Skeletal muscle tissue (tissue), 4 donors: Measurements from ENCODE around the gene ZNF782. TPM values are rescaled to one million over a fixed set of nuclear protein-coding genes. Genes with fewer than 3 reads are reported as not detected.
"Not testable (repeated sequence)": the region's sequence is repeated elsewhere in the genome, so short reads cannot be mapped to it uniquely, and the experiment has no call there.

ENCODE experiments used
- H3K27ac ChIP-seq: one replicate; pipeline ENCODE4 v1.7.0; 2013; ENCODE audit warnings: mild to moderate bottlenecking, low read depth, low read length, inconsistent platforms
- H3K27me3 ChIP-seq, 3 donors: one replicate each; pipeline ENCODE4 v1.7.0; 2013; ENCODE audit warnings: low read length in 3 of 3; ENCODE audit not compliant: control insufficient read depth in 3 of 3, insufficient read depth in 3 of 3
- H3K36me3 ChIP-seq, 3 donors: one replicate each; pipeline ENCODE4 v1.7.0; 2013; ENCODE audit warnings: low read length in 3 of 3; ENCODE audit not compliant: control insufficient read depth in 3 of 3, insufficient read depth in 3 of 3
- H3K4me1 ChIP-seq, 3 donors: one replicate each; pipeline ENCODE4 v1.7.0; 2013; ENCODE audit warnings: low read length in 3 of 3, mild to moderate bottlenecking in 3 of 3; ENCODE audit not compliant: control insufficient read depth in 3 of 3, insufficient read depth in 3 of 3
- H3K4me3 ChIP-seq, 3 donors: one replicate each; pipeline ENCODE4 v1.7.0; 2013; ENCODE audit warnings: low read length in 3 of 3
- H3K9ac ChIP-seq, 3 donors: one replicate each; pipeline ENCODE4 v1.7.0; 2013; ENCODE audit warnings: low read length in 3 of 3, mild to moderate bottlenecking in 3 of 3, moderate library complexity in 2 of 3, low read depth in 1 of 3
- H3K9me3 ChIP-seq, 3 donors: one replicate each; pipeline ENCODE4 v1.7.0; 2013; ENCODE audit warnings: low read length in 3 of 3; ENCODE audit not compliant: control insufficient read depth in 3 of 3
- total RNA-seq: library from RNA; depleted of rRNA; stranded (reverse); fragments of >200 nt; gene quantifications from one replicate; pipeline ENCODE4 v1.2.3, GENCODE V29; 2014
- donor health status: Osteomylitis.

The ZNF782 gene
- total RNA-seq, 1 donor from 2014 or later, result 5.2 TPM

DNA sequence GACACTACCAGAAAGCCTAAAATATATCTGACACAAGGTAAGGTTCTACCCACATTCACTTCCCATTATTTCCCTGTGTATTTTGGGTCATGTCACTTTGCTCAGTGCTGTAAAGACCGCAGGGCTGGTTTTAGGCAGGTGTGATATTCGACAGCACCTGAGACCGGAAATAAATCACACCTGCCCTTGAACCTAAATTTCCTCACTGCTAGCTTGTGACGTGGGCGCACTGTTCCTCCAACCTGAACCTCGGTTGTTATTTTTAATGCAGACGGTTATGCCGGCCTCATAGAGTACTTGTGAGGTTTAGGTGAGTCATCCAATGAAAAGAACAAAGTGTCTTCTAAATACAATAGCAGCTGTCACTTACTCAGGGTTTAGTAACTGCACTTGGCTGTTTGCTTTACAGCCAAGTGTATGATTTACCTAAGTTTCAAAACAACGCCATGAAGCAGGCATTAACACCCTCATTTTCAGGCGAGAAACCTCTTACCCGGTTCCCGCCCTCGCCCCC lies 20.7 kb upstream of the ZNF782 start:
- no peaks in the 10 kb centered on the region for H3K9me3 ChIP-seq
- H3K27ac ChIP-seq, result peak overlapping the region; percentile 80
- peaks cover 2 to 15% (median 9%) of the 10 kb centered on the region in 3 donors for H3K4me1 ChIP-seq
- H3K27me3 ChIP-seq, result peaks cover 11 to 19% (median 16%) of the 10 kb centered on the region in 3 donors
- peak overlapping the region; percentile 78 to 88 (median 79) for H3K4me3 ChIP-seq
- peak overlapping the region; percentile 60 to 86 (median 78) for H3K9ac ChIP-seq
- H3K36me3 ChIP-seq, result no peaks in the 10 kb centered on the region

DNA sequence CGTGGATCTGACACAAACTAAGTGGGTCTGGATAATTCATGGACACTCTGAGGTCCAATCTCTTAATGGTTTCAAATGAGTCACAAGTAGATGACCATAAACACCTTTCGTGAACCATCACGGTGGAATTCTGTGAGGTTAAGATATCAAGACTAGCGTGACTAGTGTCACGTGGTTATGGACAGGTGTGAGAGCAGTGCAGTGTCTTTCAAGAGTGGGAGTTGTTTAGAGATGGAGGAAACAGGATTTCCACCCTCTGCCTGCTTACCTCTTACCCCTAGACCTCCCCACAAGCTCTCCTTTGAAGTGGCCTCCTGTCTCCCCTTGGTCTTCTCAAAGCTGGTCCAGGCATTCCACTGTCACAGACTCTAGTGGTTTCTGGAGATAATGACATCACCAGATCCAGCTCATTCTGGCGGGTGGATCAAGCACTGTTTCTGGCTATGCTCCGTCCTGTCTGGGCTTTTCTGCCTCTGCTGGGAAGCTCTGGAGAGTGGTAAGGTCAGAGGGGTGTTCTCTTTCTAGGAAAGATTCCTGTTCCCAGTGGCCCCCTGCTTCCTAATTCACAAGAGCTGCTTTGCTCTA lies 20.0 kb upstream of the ZNF782 start:
- Histone ChIP-seq H3K27me3 (peaks cover 11 to 19% (median 16%) of the 10 kb centered on the region in 3 donors), H3K4me1 (peaks cover 2 to 15% (median 9%) of the 10 kb centered on the region in 3 donors), H3K4me3 (no peak overlapping the region), H3K9me3 (no peaks in the 10 kb centered on the region), H3K36me3 (no peaks in the 10 kb centered on the region), H3K9ac (no peak overlapping the region), H3K27ac (peak overlapping the region; percentile 80)

DNA sequence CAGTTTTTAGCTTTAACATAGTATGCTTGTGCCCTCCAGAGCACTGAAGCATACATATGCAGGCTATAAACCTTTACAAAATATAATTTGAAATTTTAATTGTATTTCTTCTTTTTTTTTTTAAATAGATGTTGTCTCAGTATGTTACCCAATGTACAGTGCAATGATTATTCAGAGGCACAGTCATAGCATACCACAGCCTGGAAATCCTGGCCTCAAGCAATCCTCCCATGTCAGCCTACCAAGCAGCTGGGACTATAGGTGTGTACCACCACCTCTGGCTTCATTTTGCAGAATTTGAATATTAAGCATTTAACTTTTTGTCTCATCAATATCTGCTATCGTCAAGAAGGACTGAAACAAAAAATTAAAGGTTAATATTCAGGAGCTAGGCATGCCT lies 16.9 kb upstream of the ZNF782 start:
- Histone ChIP-seq H3K9me3 (no peaks in the 10 kb centered on the region), H3K4me1 (peaks cover 2 to 12% (median 9%) of the 10 kb centered on the region in 3 donors), H3K36me3 (no peaks in the 10 kb centered on the region), H3K27me3 (peaks cover 0 to 8% (median 6%) of the 10 kb centered on the region in 3 donors), H3K27ac (no peak overlapping the region), H3K9ac (no peak overlapping the region), H3K4me3 (no peak overlapping the region)

DNA sequence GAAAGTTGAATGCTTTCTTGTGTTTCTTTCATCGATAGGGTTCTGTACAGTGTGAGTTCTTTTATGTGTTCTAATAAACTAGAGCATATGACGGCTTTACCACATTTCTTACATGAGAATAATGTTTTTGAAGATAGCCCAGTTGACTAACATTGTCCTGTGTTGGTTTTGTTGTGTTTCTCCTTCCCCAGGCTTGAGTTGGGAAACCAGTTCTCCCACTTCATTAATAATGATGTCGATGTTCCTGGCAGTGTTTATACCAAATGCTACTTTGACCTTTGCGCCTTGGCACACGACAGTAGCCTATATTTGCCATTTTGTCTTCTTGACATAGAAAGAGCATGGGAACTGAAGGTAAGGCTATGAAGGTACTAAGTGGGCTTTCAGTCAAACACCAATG lies 14.4 kb upstream of the ZNF782 start:
- Histone ChIP-seq H3K4me3 (no peak overlapping the region), H3K4me1 (no peaks in the 10 kb centered on the region), H3K36me3 (no peaks in the 10 kb centered on the region), H3K27me3 (no peaks in the 10 kb centered on the region), H3K9me3 (no peaks in the 10 kb centered on the region), H3K27ac (no peak overlapping the region), H3K9ac (no peak overlapping the region)

DNA sequence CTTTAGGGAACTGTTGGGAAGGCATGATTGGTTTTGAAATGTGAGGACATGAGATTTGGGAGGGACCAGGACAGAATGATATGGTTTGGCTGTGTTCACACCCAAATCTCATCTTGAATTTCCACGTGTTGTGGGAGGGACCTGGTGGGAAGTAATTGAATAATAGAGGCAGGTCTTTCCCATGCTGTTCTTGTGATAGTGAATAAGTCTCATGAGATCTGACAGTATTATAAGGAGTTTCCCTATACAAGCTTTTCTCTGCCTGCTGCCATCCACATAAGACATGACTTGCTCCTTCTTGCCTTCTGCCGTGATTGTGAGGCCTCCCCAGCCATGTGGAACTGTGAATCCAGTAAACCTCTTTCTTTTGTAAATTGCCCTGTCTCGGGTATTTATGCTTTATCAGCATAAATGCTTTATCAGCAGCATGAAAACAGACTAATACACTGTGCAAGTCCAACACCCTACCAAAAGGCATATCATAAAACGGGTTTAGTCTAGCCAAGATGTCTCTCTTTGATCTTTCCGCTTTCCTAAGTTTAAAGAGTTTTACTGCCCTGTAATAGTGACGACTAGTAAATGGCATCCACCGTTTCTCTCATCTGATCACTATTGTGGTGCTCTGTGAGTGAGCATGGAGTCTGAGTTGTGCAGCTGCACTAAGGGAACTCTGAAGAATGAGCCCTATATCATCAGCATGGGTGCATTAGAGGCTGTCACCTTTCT lies 12.9 kb upstream of the ZNF782 start:
- Histone ChIP-seq H3K4me1 (no peaks in the 10 kb centered on the region), H3K4me3 (no peak overlapping the region), H3K27ac (no peak overlapping the region), H3K9me3 (no peaks in the 10 kb centered on the region), H3K36me3 (no peaks in the 10 kb centered on the region), H3K27me3 (no peaks in the 10 kb centered on the region), H3K9ac (no peak overlapping the region)

DNA sequence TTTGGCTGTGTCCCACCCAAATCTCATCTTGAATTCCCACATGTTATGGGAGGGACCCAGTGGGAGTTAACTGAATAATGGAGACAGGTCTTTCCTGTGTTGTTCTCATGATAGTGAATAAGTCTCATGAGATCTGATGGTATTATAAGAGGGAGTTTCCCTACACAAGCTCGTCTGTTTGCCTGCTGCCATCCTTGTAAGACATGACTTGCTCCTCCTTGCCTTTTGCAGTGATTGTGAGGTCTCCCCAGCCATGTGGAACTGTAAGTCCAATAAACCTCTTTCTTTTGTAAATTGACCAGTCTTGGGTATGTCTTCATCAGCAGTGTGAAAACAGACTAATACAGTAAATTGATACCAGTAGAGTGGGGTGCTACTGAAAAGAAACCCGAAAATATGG lies 10.9 kb upstream of the ZNF782 start:
- not testable (repeated sequence) for H3K27ac ChIP-seq, H3K4me1 ChIP-seq, H3K9ac ChIP-seq, H3K9me3 ChIP-seq, H3K27me3 ChIP-seq, H3K36me3 ChIP-seq, H3K4me3 ChIP-seq

DNA sequence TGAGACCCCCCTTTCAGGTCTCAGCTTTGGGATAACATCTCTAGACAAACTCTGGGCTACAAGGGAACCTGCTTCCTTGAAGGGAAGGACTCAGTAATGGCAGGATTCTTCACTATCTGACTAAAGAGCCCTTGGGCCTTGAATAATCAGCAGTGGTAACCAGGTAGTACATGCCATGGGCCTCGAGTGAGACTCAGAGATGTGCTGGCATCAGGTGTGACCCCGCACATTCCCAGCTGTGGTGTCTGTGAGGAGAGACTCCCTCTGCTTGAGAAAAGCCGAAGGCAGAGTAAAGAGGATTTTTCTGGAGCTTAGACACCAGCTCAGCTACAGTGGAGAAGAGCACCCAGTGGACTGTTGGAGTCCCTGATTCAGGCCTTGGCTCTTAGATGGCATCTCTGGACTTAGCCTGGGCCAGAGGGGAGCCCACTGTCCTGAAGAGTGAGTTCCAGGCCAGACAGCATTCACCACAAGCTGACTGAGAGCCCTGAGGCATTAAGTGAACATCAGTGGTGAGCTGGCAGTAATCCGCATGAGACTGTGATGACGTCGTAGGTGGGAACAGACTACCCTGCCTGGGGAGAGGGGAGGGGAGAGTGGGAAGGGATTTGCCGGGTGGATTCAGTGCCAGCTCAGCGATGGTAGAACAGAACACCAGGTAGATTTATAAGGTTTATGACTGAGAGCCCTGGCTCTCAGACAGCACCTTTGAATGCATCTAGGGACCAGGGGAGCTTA lies 5.3 kb upstream of the ZNF782 start:
- Histone ChIP-seq H3K27ac (no peak overlapping the region), H3K9me3 (no peaks in the 10 kb centered on the region), H3K9ac (no peak overlapping the region), H3K36me3 (peaks cover 0 to 4% (median 0%) of the 10 kb centered on the region in 3 donors), H3K4me1 (peaks cover 0 to 3% (median 0%) of the 10 kb centered on the region in 3 donors), H3K27me3 (no peaks in the 10 kb centered on the region), H3K4me3 (no peak overlapping the region)

DNA sequence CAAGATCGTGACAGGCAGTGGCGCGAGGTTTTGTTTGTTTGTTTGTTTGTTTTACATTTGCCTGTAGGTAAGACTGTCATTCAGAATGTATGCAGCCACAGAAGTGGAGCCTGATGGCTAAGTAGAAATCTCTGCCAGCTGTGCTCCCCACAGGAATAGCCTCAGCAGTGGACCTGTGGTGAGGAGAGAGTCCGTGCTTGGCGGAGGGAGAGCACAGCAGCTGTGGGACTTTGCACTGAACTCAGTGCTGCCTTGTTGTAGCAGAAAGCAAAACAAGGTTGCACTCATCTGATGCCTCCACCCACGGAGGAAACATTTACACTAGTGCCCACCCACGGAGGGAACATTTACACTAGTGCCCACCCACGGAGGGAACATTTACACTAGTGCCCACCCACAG lies 4.4 kb upstream of the ZNF782 start:
- Histone ChIP-seq H3K9ac (no peak overlapping the region), H3K4me1 (peaks cover 0 to 6% (median under 1%) of the 10 kb centered on the region in 3 donors), H3K9me3 (no peaks in the 10 kb centered on the region), H3K27me3 (no peaks in the 10 kb centered on the region), H3K4me3 (no peak overlapping the region), H3K36me3 (peaks cover 0 to 4% (median 0%) of the 10 kb centered on the region in 3 donors), H3K27ac (no peak overlapping the region)

DNA sequence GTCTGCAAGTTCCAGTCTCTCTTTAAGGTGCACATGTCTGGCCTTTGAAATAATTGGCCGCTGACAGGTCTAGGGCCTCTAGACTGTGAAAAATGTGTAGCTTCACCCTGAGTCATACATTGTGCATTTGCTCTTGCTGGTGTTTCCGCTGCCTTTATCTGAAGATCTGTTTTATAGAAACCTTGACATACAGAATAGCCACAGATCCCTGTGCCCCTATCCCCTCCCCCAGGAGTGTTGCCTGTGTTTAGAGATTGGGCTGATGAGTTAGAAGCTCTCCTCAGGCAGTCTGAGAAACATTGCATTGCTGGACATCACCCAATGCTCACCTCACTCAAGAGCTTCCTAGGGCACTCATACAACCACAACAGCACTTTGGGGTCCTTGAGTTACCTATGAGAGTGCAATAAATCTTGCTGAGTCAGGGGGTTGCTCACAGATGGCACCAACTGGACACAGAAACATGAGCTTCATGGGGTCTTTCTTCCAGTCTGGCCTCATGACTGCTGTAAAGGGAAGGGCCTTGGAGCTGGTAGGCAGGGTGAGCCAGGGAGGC lies 3.8 kb upstream of the ZNF782 start:
- Histone ChIP-seq H3K27ac (no peak overlapping the region), H3K4me3 (no peak overlapping the region), H3K9ac (no peak overlapping the region), H3K4me1 (peaks cover 6 to 12% (median 7%) of the 10 kb centered on the region in 3 donors), H3K9me3 (no peaks in the 10 kb centered on the region), H3K36me3 (peaks cover 0 to 4% (median 0%) of the 10 kb centered on the region in 3 donors), H3K27me3 (no peaks in the 10 kb centered on the region)
